Panc1 (cell line): ENCODE measurements around the gene CMTM8. TPM values are rescaled to one million over a fixed set of nuclear protein-coding genes. Genes with fewer than 3 reads are reported as not detected.

Source experiments
- ATAC-seq: fragments of 200-7000 bp; cut with Tn5 transposase; 2 replicates; pipeline ENCODE4 v1.9.1; 2020; ENCODE audit warnings: mild to moderate bottlenecking, moderate library complexity
- BruUV-seq: library from RNA; stranded (reverse); fragments of 400-500 nt; replicated peaks from 2 replicates; lab custom pipeline; 2021; lab: Mats Ljungman, UMichigan
- CTCF ChIA-PET: fragments of 300-600 bp; sonication (Branson Sonifier 250); formaldehyde crosslinking; loops from one replicate; lab custom pipeline; 2022; ENCODE audit warnings: antibody characterized with exemption; lab: Charles Lee
- POLR2A ChIA-PET: fragments of 300-600 bp; sonication (Branson Sonifier 250); formaldehyde crosslinking; loops from one replicate; lab custom pipeline; 2022; ENCODE audit warnings: antibody characterized with exemption; lab: Charles Lee
- DNase-seq: peaks from one replicate; pipeline ENCODE4 v3.0.0-alpha.2; 2010; ENCODE audit warnings: low read depth, low spot score
- H3K27ac ChIP-seq: 2 replicates; pipeline ENCODE4 v1.5.1; 2011; ENCODE audit warnings: mild to moderate bottlenecking, low read length, inconsistent platforms
- H3K27me3 ChIP-seq: fragments of 200-500 bp; sonication (Bioruptor generic); 2 replicates; pipeline ENCODE4 v1.6.0; 2014; ENCODE audit warnings: low read length, inconsistent platforms; ENCODE audit not compliant: control insufficient read depth, insufficient read depth
- H3K36me3 ChIP-seq: fragments of 200-500 bp; sonication (Bioruptor generic); 2 replicates; pipeline ENCODE4 v1.5.1; 2014; ENCODE audit warnings: inconsistent platforms, mild to moderate bottlenecking, low read length, moderate library complexity; ENCODE audit not compliant: control insufficient read depth, insufficient read depth
- H3K4me1 ChIP-seq: 2 replicates; pipeline ENCODE4 v1.5.1; 2011; ENCODE audit warnings: inconsistent platforms, mild to moderate bottlenecking, low read length, moderate library complexity; ENCODE audit not compliant: control insufficient read depth, insufficient read depth
- H3K4me3 ChIP-seq, 2 experiments: 2 replicates each; pipeline ENCODE4 v1.5.1; 2011 to 2012; ENCODE audit warnings: low read depth in 2 of 2, low read length in 2 of 2, mild to moderate bottlenecking in 2 of 2, inconsistent platforms in 1 of 2, moderate library complexity in 1 of 2
- H3K9me3 ChIP-seq: fragments of 200-500 bp; sonication (Bioruptor generic); 2 replicates; pipeline ENCODE4 v1.5.1; 2014; ENCODE audit warnings: low read depth, mild to moderate bottlenecking, inconsistent platforms, low read length, moderate library complexity; ENCODE audit not compliant: control insufficient read depth, insufficient read depth
- CTCF ChIP-seq: fragments of 450-650 bp; IDR thresholded peaks from 2 replicates; pipeline ENCODE4 v1.5.1; 2017; ENCODE audit warnings: mild to moderate bottlenecking
- POLR2AphosphoS5 ChIP-seq: IDR thresholded peaks from 2 replicates; pipeline ENCODE4 v1.6.1; 2012; ENCODE audit warnings: mild to moderate bottlenecking, low read depth, low read length, moderate library complexity
- SIN3A ChIP-seq: IDR thresholded peaks from 2 replicates; pipeline ENCODE4 v1.6.1; 2012; ENCODE audit warnings: low read depth, mild to moderate bottlenecking, low read length, moderate library complexity, borderline replicate concordance; ENCODE audit not compliant: insufficient read depth
- TCF7L2 ChIP-seq: IDR thresholded peaks from 2 replicates; pipeline ENCODE4 v1.6.1; 2011; ENCODE audit warnings: mild to moderate bottlenecking, low read depth, low read length, inconsistent platforms
- in situ Hi-C: cut with HindIII; loops from 2 replicates; pipeline ENCODE4 v1.10.0; 2016; ENCODE audit warnings: low sequenced_read_pairs, low pct_unique_long_range_greater_than_20kb
- intact Hi-C: fragments of 100-400 bp; cut with micrococcal nuclease; formaldehyde crosslinking; loops from one replicate; pipeline ENCODE4 v1.10.0; 2022; ENCODE audit not compliant: unreplicated experiment
- total RNA-seq: library from RNA; stranded (reverse); gene quantifications from one replicate; pipeline ENCODE4 v1.2.1, GENCODE V29; 2021; ENCODE audit not compliant: unreplicated experiment
- TF ChIP-seq, protein P1 (sequence below), 2 experiments: IDR thresholded peaks; 2 replicates each; pipeline ENCODE4 v1.6.1; 2011 to 2012; ENCODE audit warnings: low read depth in 2 of 2, control low read depth in 1 of 2, low read length in 1 of 2, mild to moderate bottlenecking in 1 of 2, moderate library complexity in 1 of 2; ENCODE audit not compliant: insufficient read depth in 1 of 2

The CMTM8 gene
- total RNA-seq, 1 experiment from 2014 or later = 9.8 TPM

DNA sequence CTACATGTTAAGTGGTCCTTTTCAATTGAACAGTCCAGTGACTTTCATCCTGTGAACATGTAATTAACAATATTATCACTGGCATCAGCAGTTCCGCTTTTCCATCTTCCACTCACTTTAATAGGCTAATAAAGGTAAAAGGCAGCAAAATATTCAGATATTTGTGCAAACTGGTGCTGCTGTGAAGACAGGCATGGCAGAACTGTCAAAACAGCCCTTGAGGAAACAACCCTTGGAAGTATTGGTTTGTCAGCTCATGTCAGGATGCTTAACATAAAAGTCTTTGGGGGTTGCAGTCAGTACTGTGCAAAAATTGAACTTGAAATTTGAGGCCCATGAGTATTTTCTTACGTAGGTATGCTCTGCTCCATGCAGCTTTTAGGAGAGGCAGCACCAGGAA lies 81.1 kb downstream of the CMTM8 start:
- H3K4me3 ChIP-seq = no peak overlapping the region
- H3K27ac ChIP-seq = no peak overlapping the region
- ChIA-PET CTCF (no interaction called here), POLR2A (no interaction called here)
- ATAC-seq (no peak), DNase-seq (no peak)
- H3K4me1 ChIP-seq = no peaks in the 10 kb centered on the region
- H3K9me3 ChIP-seq = no peaks in the 10 kb centered on the region
- BruUV-seq = no TSS peak
- no peaks in the 10 kb centered on the region for H3K27me3 ChIP-seq
- in situ Hi-C loops = no loop called here
- no peaks in the 10 kb centered on the region for H3K36me3 ChIP-seq
- intact Hi-C loops = no loop called here
- TF ChIP-seq, protein P1, sequence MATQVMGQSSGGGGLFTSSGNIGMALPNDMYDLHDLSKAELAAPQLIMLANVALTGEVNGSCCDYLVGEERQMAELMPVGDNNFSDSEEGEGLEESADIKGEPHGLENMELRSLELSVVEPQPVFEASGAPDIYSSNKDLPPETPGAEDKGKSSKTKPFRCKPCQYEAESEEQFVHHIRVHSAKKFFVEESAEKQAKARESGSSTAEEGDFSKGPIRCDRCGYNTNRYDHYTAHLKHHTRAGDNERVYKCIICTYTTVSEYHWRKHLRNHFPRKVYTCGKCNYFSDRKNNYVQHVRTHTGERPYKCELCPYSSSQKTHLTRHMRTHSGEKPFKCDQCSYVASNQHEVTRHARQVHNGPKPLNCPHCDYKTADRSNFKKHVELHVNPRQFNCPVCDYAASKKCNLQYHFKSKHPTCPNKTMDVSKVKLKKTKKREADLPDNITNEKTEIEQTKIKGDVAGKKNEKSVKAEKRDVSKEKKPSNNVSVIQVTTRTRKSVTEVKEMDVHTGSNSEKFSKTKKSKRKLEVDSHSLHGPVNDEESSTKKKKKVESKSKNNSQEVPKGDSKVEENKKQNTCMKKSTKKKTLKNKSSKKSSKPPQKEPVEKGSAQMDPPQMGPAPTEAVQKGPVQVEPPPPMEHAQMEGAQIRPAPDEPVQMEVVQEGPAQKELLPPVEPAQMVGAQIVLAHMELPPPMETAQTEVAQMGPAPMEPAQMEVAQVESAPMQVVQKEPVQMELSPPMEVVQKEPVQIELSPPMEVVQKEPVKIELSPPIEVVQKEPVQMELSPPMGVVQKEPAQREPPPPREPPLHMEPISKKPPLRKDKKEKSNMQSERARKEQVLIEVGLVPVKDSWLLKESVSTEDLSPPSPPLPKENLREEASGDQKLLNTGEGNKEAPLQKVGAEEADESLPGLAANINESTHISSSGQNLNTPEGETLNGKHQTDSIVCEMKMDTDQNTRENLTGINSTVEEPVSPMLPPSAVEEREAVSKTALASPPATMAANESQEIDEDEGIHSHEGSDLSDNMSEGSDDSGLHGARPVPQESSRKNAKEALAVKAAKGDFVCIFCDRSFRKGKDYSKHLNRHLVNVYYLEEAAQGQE (IDR thresholded peaks at IDR 0.05; ENCODE audit: insufficient read depth in 1 of 2, low read depth in 2 of 2, low read length in 1 of 2) = no peak

DNA sequence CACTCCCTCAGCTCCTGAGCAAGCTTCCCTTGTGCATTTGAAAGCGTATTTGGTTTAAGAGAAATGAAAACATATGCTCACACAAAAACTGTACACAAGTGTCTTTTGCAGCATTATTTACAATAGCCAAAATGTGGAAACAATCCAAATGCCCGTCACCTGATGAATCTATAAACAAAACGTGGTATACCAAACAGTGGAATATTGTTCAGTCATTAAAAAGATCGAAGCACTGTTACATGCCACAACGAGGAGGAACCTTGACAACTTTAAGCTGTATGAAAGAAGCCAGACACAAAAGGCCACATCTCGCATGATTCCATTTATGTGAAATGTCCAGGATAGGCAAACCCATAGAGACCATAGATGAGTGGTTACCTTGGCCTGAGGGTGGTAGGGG lies 81.6 kb downstream of the CMTM8 start:
- H3K27me3 ChIP-seq = no peaks in the 10 kb centered on the region
- H3K9me3 ChIP-seq = no peaks in the 10 kb centered on the region
- H3K27ac ChIP-seq = no peak overlapping the region
- H3K36me3 ChIP-seq = no peaks in the 10 kb centered on the region
- ATAC-seq (no peak), DNase-seq (no peak)
- in situ Hi-C loops (no loop called here), intact Hi-C loops (no loop called here)
- CTCF ChIA-PET = no interaction called here
- TF ChIP-seq POLR2AphosphoS5 (no peak), SIN3A (no peak), TCF7L2 (no peak), CTCF (no peak)
- TF ChIP-seq, protein P1 (IDR thresholded peaks at IDR 0.05; ENCODE audit: insufficient read depth in 1 of 2, low read depth in 2 of 2, low read length in 1 of 2) = no peak
- no peak overlapping the region for H3K4me3 ChIP-seq
- POLR2A ChIA-PET = no interaction called here
- no TSS peak for BruUV-seq
- no peaks in the 10 kb centered on the region for H3K4me1 ChIP-seq
